IMR-90 (cell line): Measurements from ENCODE around the gene ESR1. TPM values are rescaled to one million over a fixed set of nuclear protein-coding genes. Genes with fewer than 3 reads are reported as not detected.

Experiments used
- ATAC-seq: fragments of 200-7000 bp; cut with Tn5 transposase; 2 replicates; pipeline ENCODE4 v1.9.1; 2020; ENCODE audit warnings: low read depth, mild to moderate bottlenecking, moderate library complexity
- BruUV-seq: library from RNA; stranded (reverse); fragments of 400-500 nt; replicated peaks from 2 replicates; lab custom pipeline; 2021; lab: Mats Ljungman, UMichigan
- CTCF ChIA-PET: fragments of 300-600 bp; formaldehyde crosslinking; extraction: SDS; loops from one replicate; lab custom pipeline; 2021; ENCODE audit warnings: antibody characterized with exemption; lab: Yijun Ruan, JAX
- POLR2A ChIA-PET: fragments of 300-600 bp; sonication (Branson Sonifier 250); formaldehyde crosslinking; loops from one replicate; lab custom pipeline; 2022; ENCODE audit warnings: antibody characterized with exemption; ENCODE audit not compliant: unreplicated experiment; lab: Charles Lee
- DNase-seq: peaks from one replicate; pipeline ENCODE4 v3.0.0; 2013
- H2AFZ ChIP-seq: replicated peaks from 2 replicates; pipeline ENCODE3; 2013; ENCODE audit warnings: low read length, mild to moderate bottlenecking; ENCODE audit not compliant: poor library complexity
- H2AK5ac ChIP-seq: 2 replicates; pipeline ENCODE4 v1.6.1; 2013; ENCODE audit warnings: low read depth, low read length, inconsistent platforms
- H2AK9ac ChIP-seq: replicated peaks from 2 replicates; pipeline ENCODE3; 2013; ENCODE audit warnings: mild to moderate bottlenecking, low read depth, low read length, moderate library complexity; ENCODE audit not compliant: poor library complexity
- H2BK120ac ChIP-seq: 2 replicates; pipeline ENCODE4 v1.6.1; 2013; ENCODE audit warnings: low read depth, low read length, inconsistent platforms
- H2BK15ac ChIP-seq: 3 replicates; pipeline ENCODE4 v1.6.1; 2013; ENCODE audit warnings: low read depth, low read length, inconsistent platforms
- H2BK20ac ChIP-seq: 2 replicates; pipeline ENCODE4 v1.6.1; 2013; ENCODE audit warnings: low read depth, mild to moderate bottlenecking, inconsistent platforms, low read length, moderate library complexity
- H2BK5ac ChIP-seq: 2 replicates; pipeline ENCODE4 v1.6.1; 2013; ENCODE audit warnings: mild to moderate bottlenecking, low read depth, low read length, inconsistent platforms; ENCODE audit not compliant: poor library complexity, severe bottlenecking
- H3K14ac ChIP-seq: replicated peaks from 2 replicates; pipeline ENCODE4 v1.6.1; 2013; ENCODE audit warnings: low read depth, low read length, inconsistent platforms
- H3K18ac ChIP-seq: 2 replicates; pipeline ENCODE4 v1.6.1; 2013; ENCODE audit warnings: low read depth, low read length, control low read depth
- H3K23ac ChIP-seq: 2 replicates; pipeline ENCODE4 v1.6.1; 2013; ENCODE audit warnings: low read depth, low read length, inconsistent platforms
- H3K27ac ChIP-seq: 2 replicates; pipeline ENCODE4 v1.5.1; 2013; ENCODE audit warnings: mild to moderate bottlenecking, control low read depth, low read length; ENCODE audit not compliant: insufficient read depth
- H3K27me3 ChIP-seq: 2 replicates; pipeline ENCODE4 v1.6.1; 2013; ENCODE audit warnings: low read length; ENCODE audit not compliant: control insufficient read depth, insufficient read depth
- H3K36me3 ChIP-seq: 2 replicates; pipeline ENCODE4 v1.6.1; 2013; ENCODE audit warnings: low read length, mixed read lengths; ENCODE audit not compliant: control insufficient read depth, insufficient read depth
- H3K4ac ChIP-seq: 2 replicates; pipeline ENCODE4 v1.6.1; 2013; ENCODE audit warnings: low read depth, low read length, inconsistent platforms
- H3K4me1 ChIP-seq: 2 replicates; pipeline ENCODE4 v1.6.1; 2013; ENCODE audit warnings: low read length, mixed read lengths; ENCODE audit not compliant: control insufficient read depth, insufficient read depth
- H3K4me2 ChIP-seq: 2 replicates; pipeline ENCODE4 v1.6.1; 2013; ENCODE audit warnings: low read depth, mild to moderate bottlenecking, control low read depth, low read length, moderate library complexity
- H3K4me3 ChIP-seq: 2 replicates; pipeline ENCODE4 v1.5.1; 2013; ENCODE audit warnings: low read depth, mild to moderate bottlenecking, control low read depth, low read length, moderate library complexity; ENCODE audit not compliant: insufficient read depth
- H3K56ac ChIP-seq: 2 replicates; pipeline ENCODE4 v1.6.1; 2013; ENCODE audit warnings: low read length, inconsistent platforms; ENCODE audit not compliant: insufficient read depth; ENCODE audit errors: extremely low read depth
- H3K79me1 ChIP-seq, 2 experiments: 2 replicates each; pipeline ENCODE4 v1.6.1; 2013; ENCODE audit warnings: low read length in 2 of 2, inconsistent platforms in 1 of 2, low read depth in 1 of 2
- H3K9ac ChIP-seq: 2 replicates; pipeline ENCODE4 v1.6.1; 2013; ENCODE audit warnings: low read depth, low read length, control low read depth
- H3K9me1 ChIP-seq: 2 replicates; pipeline ENCODE4 v1.6.1; 2013; ENCODE audit warnings: low read length, inconsistent platforms; ENCODE audit not compliant: insufficient read depth
- H3K9me3 ChIP-seq: 2 replicates; pipeline ENCODE4 v1.6.1; 2013; ENCODE audit warnings: low read length; ENCODE audit not compliant: control insufficient read depth, insufficient read depth
- H4K20me1 ChIP-seq: 2 replicates; pipeline ENCODE4 v1.6.1; 2013; ENCODE audit warnings: low read length, inconsistent platforms; ENCODE audit not compliant: insufficient read depth
- H4K5ac ChIP-seq: 2 replicates; pipeline ENCODE4 v1.6.1; 2013; ENCODE audit warnings: mild to moderate bottlenecking, low read depth, low read length, control low read depth
- H4K8ac ChIP-seq, 2 experiments: 2 replicates each; pipeline ENCODE4 v1.6.1; 2013; ENCODE audit warnings: low read depth in 2 of 2, low read length in 2 of 2, control low read depth in 1 of 2, inconsistent platforms in 1 of 2
- H4K91ac ChIP-seq: 2 replicates; pipeline ENCODE4 v1.6.1; 2013; ENCODE audit warnings: low read depth, low read length, inconsistent platforms; ENCODE audit not compliant: insufficient read depth
- BHLHE40 ChIP-seq: fragments of 150-350 bp; IDR thresholded peaks from 2 replicates; pipeline ENCODE4 v1.6.1; 2016; ENCODE audit warnings: mild to moderate bottlenecking, low read depth, low read length
- CEBPB ChIP-seq: IDR thresholded peaks from 2 replicates; pipeline ENCODE4 v1.6.1; 2012; ENCODE audit warnings: low read depth, low read length, improper control_type of control experiment
- CHD1 ChIP-seq: IDR thresholded peaks from 2 replicates; pipeline ENCODE4 v1.6.1; 2012; ENCODE audit warnings: low read depth, low read length, improper control_type of control experiment
- CTCF ChIP-seq: conservative IDR thresholded peaks from 2 replicates; pipeline ENCODE4 v1.5.1; 2012; ENCODE audit warnings: mild to moderate bottlenecking, low read depth, low read length, improper control_type of control experiment
- ELK1 ChIP-seq: fragments of 150-350 bp; IDR thresholded peaks from 2 replicates; pipeline ENCODE4 v1.6.1; 2016; ENCODE audit warnings: low read depth, mild to moderate bottlenecking, low read length, moderate library complexity, borderline replicate concordance
- FOS ChIP-seq: fragments of 150-350 bp; IDR thresholded peaks from 2 replicates; pipeline ENCODE4 v1.6.1; 2016; ENCODE audit warnings: low read depth, low read length
- MAFK ChIP-seq: IDR thresholded peaks from 2 replicates; pipeline ENCODE4 v1.6.1; 2012; ENCODE audit warnings: low read depth, low read length, improper control_type of control experiment
- MAZ ChIP-seq: IDR thresholded peaks from 2 replicates; pipeline ENCODE4 v1.6.1; 2012; ENCODE audit warnings: low read depth, mild to moderate bottlenecking, low read length, improper control_type of control experiment, moderate library complexity, borderline replicate concordance
- MXI1 ChIP-seq: IDR thresholded peaks from 2 replicates; pipeline ENCODE4 v1.6.1; 2012; ENCODE audit warnings: low read depth, mild to moderate bottlenecking, low read length, moderate library complexity, borderline replicate concordance
- POLR2A ChIP-seq: IDR thresholded peaks from 2 replicates; pipeline ENCODE4 v1.6.1; 2012; ENCODE audit warnings: mild to moderate bottlenecking, low read depth, low read length
- RAD21 ChIP-seq: IDR thresholded peaks from 2 replicates; pipeline ENCODE4 v1.6.1; 2012; ENCODE audit warnings: low read length, improper control_type of control experiment
- RCOR1 ChIP-seq: IDR thresholded peaks from 2 replicates; pipeline ENCODE4 v1.6.1; 2012; ENCODE audit warnings: mild to moderate bottlenecking, low read length, improper control_type of control experiment; ENCODE audit not compliant: insufficient replicate concordance
- RFX5 ChIP-seq: IDR thresholded peaks from 2 replicates; pipeline ENCODE4 v1.8.0; 2012; ENCODE audit warnings: low read depth, mild to moderate bottlenecking, low read length, moderate library complexity
- SMC3 ChIP-seq: fragments of 150-350 bp; IDR thresholded peaks from 2 replicates; pipeline ENCODE4 v1.6.1; 2016; ENCODE audit warnings: low read depth, mild to moderate bottlenecking, antibody characterized with exemption, low read length, moderate library complexity
- USF2 ChIP-seq: fragments of 150-350 bp; IDR thresholded peaks from 2 replicates; pipeline ENCODE4 v1.6.1; 2017; ENCODE audit warnings: mild to moderate bottlenecking, antibody characterized with exemption, low read length, low read depth
- WGBS, 2 experiments: methylation state at CpG; one replicate each; pipeline versions ENCODE4 v1.1.5 to v1.1.7; 2013; ENCODE audit warnings: missing lambda C conversion rate in 2 of 2; ENCODE audit not compliant: insufficient read length in 1 of 2; ENCODE audit errors: extremely low coverage in 2 of 2; 5-methylcytosine and 5-hydroxymethylcytosine counted together
- dilution Hi-C: fragments of 300-500 bp; cut with HindIII; formaldehyde crosslinking; loops from one replicate; pipeline ENCODE4 v1.14.3; 2018; ENCODE audit warnings: low sequenced_read_pairs; ENCODE audit not compliant: unreplicated experiment
- in situ Hi-C: fragments of 300-500 bp; cut with MboI; formaldehyde crosslinking; loops from 3 replicates; pipeline ENCODE4 v1.14.3; 2019; ENCODE audit warnings: low sequenced_read_pairs, inconsistent platforms, mixed read lengths
- intact Hi-C: fragments of 100-400 bp; cut with micrococcal nuclease; formaldehyde crosslinking; loops from 2 replicates; pipeline ENCODE4 v1.10.0; 2022
- polyA plus RNA-seq, 3 experiments: library from polyadenylated mRNA; depleted of rRNA; stranded (reverse); fragments of >200 nt; gene quantifications; 2 replicates each; pipeline ENCODE4 v1.2.3, GENCODE V29; 2012; ENCODE audit warnings: low replicate concordance in 1 of 3
- total RNA-seq: library from RNA; depleted of rRNA; stranded (reverse); fragments of >200 nt; gene quantifications from 2 replicates; pipeline ENCODE4 v1.2.3, GENCODE V29; 2012

ESR1 gene
- total and polyA plus RNA-seq, 2 of the 4 experiments (the other 2 are of a cell fraction): not detected

GRCh38 chr6:152122434-152122833 is 315.0 kb downstream of the ESR1 start:
- in situ Hi-C loops (loop anchor here (5.0 kb wide), 1 partner anchor 360 kb away; no protein-coding TSS in a partner anchor), intact Hi-C loops (loop anchor here (10.0 kb wide), 2 partner anchors 448 to 678 kb away; no protein-coding TSS in a partner anchor), dilution Hi-C loops (no loop called here)

More at GRCh38 chr6:152122434-152122833, 315.0 kb downstream of the ESR1 start:
- H3K9me3 ChIP-seq: no peaks in the 10 kb centered on the region
- H2BK20ac ChIP-seq: no peak overlapping the region
- H3K4me3 ChIP-seq: no peak overlapping the region
- no peak for DNase-seq
- H4K5ac ChIP-seq: no peak overlapping the region
- H3K18ac ChIP-seq: no peak overlapping the region
- H3K9me1 ChIP-seq: no peaks in the 10 kb centered on the region
- TF ChIP-seq USF2: no peak
- TF ChIP-seq POLR2A: no peak
- no peak for TF ChIP-seq ELK1
- TF ChIP-seq MAZ: no peak
- no peak for TF ChIP-seq FOS
- no peak for TF ChIP-seq RAD21
- no peak for TF ChIP-seq CTCF
- TF ChIP-seq BHLHE40: no peak
- TF ChIP-seq MAFK: no peak
- TF ChIP-seq RCOR1: no peak
- no peak for TF ChIP-seq SMC3
- TF ChIP-seq MXI1: no peak
- TF ChIP-seq CHD1: no peak
- no peak for TF ChIP-seq CEBPB
- TF ChIP-seq RFX5: no peak
- H3K56ac ChIP-seq: no peak overlapping the region
- H2BK120ac ChIP-seq: no peak overlapping the region
- no peak for ATAC-seq
- H3K4me2 ChIP-seq: no peak overlapping the region
- ChIA-PET CTCF (interaction anchor here (0.9 kb wide), 1 partner anchor 357 kb away, joined by 4 read pairs; no protein-coding TSS in a partner anchor), POLR2A (no interaction called here)
- peaks cover 2% of the 10 kb centered on the region for H3K4me1 ChIP-seq
- no peak overlapping the region for H3K14ac ChIP-seq
- no peak overlapping the region for H2BK5ac ChIP-seq
- no peak overlapping the region for H2AK5ac ChIP-seq
- H3K23ac ChIP-seq: no peak overlapping the region
- no peak overlapping the region for H2BK15ac ChIP-seq
- H4K91ac ChIP-seq: no peak overlapping the region
- no peak overlapping the region for H4K8ac ChIP-seq
- H3K4ac ChIP-seq: no peak overlapping the region
- no peaks in the 10 kb centered on the region for H3K27me3 ChIP-seq
- no peak overlapping the region for H3K9ac ChIP-seq
- no peaks in the 10 kb centered on the region for H4K20me1 ChIP-seq
- 100% methylated on average over 2 of the region's 12 CpGs; no CpG with 5 or more reads in 1 of the 2 experiments for WGBS, 2 experiments
- H3K79me1 ChIP-seq: no peaks in the 10 kb centered on the region
- H3K36me3 ChIP-seq: peaks cover 20% of the 10 kb centered on the region
- no peak overlapping the region for H2AFZ ChIP-seq
- no peak overlapping the region for H2AK9ac ChIP-seq
- BruUV-seq: no TSS peak
- H3K27ac ChIP-seq: no peak overlapping the region
